GM08714 (cell line): ENCODE data around the gene POLR3K.
"Not testable (repeated sequence)": the region's sequence is repeated elsewhere in the genome, so short reads cannot be mapped to it uniquely, and the experiment has no call there.

ENCODE experiments used
- H3K4me3 ChIP-seq: fragments of 200-500 bp; sonication (Bioruptor generic); 2 replicates; pipeline ENCODE4 v1.5.1; 2014; ENCODE audit warnings: mild to moderate bottlenecking, low read length, inconsistent platforms
- ZNF274 ChIP-seq: IDR thresholded peaks from 2 replicates; pipeline ENCODE4 v1.6.1; 2012; ENCODE audit warnings: mild to moderate bottlenecking, low read depth, low read length

Gene POLR3K

GRCh38 chr16:50769-51591 is 2.4 kb downstream of the POLR3K start:
- TF ChIP-seq ZNF274, result no peak
- H3K4me3 ChIP-seq, result no peak overlapping the region

GRCh38 chr16:47234-47633 is 6.2 kb downstream of the POLR3K start:
- no peak for TF ChIP-seq ZNF274
- no peak overlapping the region for H3K4me3 ChIP-seq

GRCh38 chr16:46510-46909 is 6.9 kb downstream of the POLR3K start:
- H3K4me3 ChIP-seq, result not testable (repeated sequence)

- no peak overlapping the region for H3K4me3 ChIP-seq
- no peak for TF ChIP-seq ZNF274
These were observed 8.0 kb downstream of the POLR3K start for GRCh38 chr16:45454-45853.

GRCh38 chr16:44655-45054 is 8.8 kb downstream of the POLR3K start:
- no peak overlapping the region for H3K4me3 ChIP-seq
- no peak for TF ChIP-seq ZNF274

- no peak for TF ChIP-seq ZNF274
These were observed 10.1 kb downstream of the POLR3K start for GRCh38 chr16:43294-43693.

GRCh38 chr16:42691-43090 is 10.7 kb downstream of the POLR3K start:
- no peak overlapping the region for H3K4me3 ChIP-seq
- no peak for TF ChIP-seq ZNF274

More at GRCh38 chr16:43294-43693, 10.1 kb downstream of the POLR3K start:
- H3K4me3 ChIP-seq, result no peak overlapping the region

GRCh38 chr16:42069-42457 is 11.3 kb downstream of the POLR3K start:
- TF ChIP-seq ZNF274, result no peak
- H3K4me3 ChIP-seq, result no peak overlapping the region

GRCh38 chr16:41439-42068 is 11.9 kb downstream of the POLR3K start:
- TF ChIP-seq ZNF274, result no peak
- no peak overlapping the region for H3K4me3 ChIP-seq

GRCh38 chr16:38941-39892 is 14.2 kb downstream of the POLR3K start:
- TF ChIP-seq ZNF274, result no peak
- no peak overlapping the region; the same call in 1 of the 2 replicates for H3K4me3 ChIP-seq

GRCh38 chr16:38206-38605 is 15.2 kb downstream of the POLR3K start:
- H3K4me3 ChIP-seq, result not testable (repeated sequence)

GRCh38 chr16:37511-37910 is 15.9 kb downstream of the POLR3K start:
- TF ChIP-seq ZNF274, result no peak
- H3K4me3 ChIP-seq, result no peak overlapping the region

- TF ChIP-seq ZNF274, result no peak
- no peak overlapping the region for H3K4me3 ChIP-seq
These were observed 16.9 kb downstream of the POLR3K start for GRCh38 chr16:36336-36984.

- TF ChIP-seq ZNF274, result no peak
- no peak overlapping the region for H3K4me3 ChIP-seq
These were observed 17.6 kb downstream of the POLR3K start for GRCh38 chr16:35678-36305.
